Uterus (tissue), 4 donors: ENCODE data around the gene ZYG11A. TPM values are rescaled to one million over a fixed set of nuclear protein-coding genes. Genes with fewer than 3 reads are reported as not detected.

ENCODE experiments used
- DNase-seq, 2 donors: peaks; one replicate each; pipeline ENCODE4 v3.0.0-alpha.2; 2019 to 2020
- H3K27ac ChIP-seq, 2 donors: fragments of 200-600 bp; sonication (generic); 1 replicate in 1 of 2; 2 replicates in 1 of 2; pipeline ENCODE4 v1.5.1; 2016 to 2018
- H3K27me3 ChIP-seq, 2 donors: fragments of 200-600 bp; sonication (generic); one replicate each; pipeline ENCODE4 v1.5.1; 2018 to 2019; ENCODE audit warnings: control low read depth in 1 of 2
- H3K36me3 ChIP-seq, 2 donors: fragments of 200-600 bp; sonication (generic); one replicate each; pipeline ENCODE4 v1.5.1; 2019; ENCODE audit warnings: control low read depth in 1 of 2
- H3K4me1 ChIP-seq, 2 donors: fragments of 200-600 bp; sonication (generic); one replicate each; pipeline ENCODE4 v1.5.1; 2018 to 2019; ENCODE audit warnings: control low read depth in 1 of 2
- H3K4me3 ChIP-seq, 2 donors: fragments of 200-600 bp; sonication (generic); 1 replicate in 1 of 2; 2 replicates in 1 of 2; pipeline ENCODE4 v1.5.1; 2018 to 2019; ENCODE audit warnings: mild to moderate bottlenecking in 1 of 2
- H3K9me3 ChIP-seq, 2 donors: fragments of 200-600 bp; sonication (generic); one replicate each; pipeline ENCODE4 v1.5.1; 2019; ENCODE audit warnings: control low read depth in 1 of 2
- POLR2A ChIP-seq, 2 donors: fragments of 450-650 bp; IDR thresholded peaks; one replicate each; pipeline ENCODE4 v1.6.1; 2016; ENCODE audit warnings: antibody characterized with exemption in 2 of 2, mild to moderate bottlenecking in 1 of 2, moderate library complexity in 1 of 2
- intact Hi-C: fragments of 100-400 bp; cut with DNase I; formaldehyde crosslinking; loops from one replicate; pipeline ENCODE4 v1.15.1; 2023; ENCODE audit warnings: low total_unique reads
- total RNA-seq, 4 donors: library from RNA; depleted of rRNA in 3 of 4; stranded (reverse); fragments of >200 nt in 3 of 4; gene quantifications; one replicate each; pipeline versions ENCODE4 v1.1.0 to v1.2.4, GENCODE V29; 2014 to 2023
- TF ChIP-seq, protein P1 (sequence below), 4 experiments: fragments of 200-600 bp in 2 of 4; fragments of 450-650 bp in 2 of 4; sonication (generic) in 2 of 4; IDR thresholded peaks; one replicate each; pipeline ENCODE4 v1.5.1; 2016 to 2019; ENCODE audit warnings: antibody characterized with exemption in 4 of 4, mild to moderate bottlenecking in 2 of 4, moderate library complexity in 1 of 4
- donor health status: DM: yes; HTN: yes; CAD: no.

Gene ZYG11A
- total RNA-seq, 4 donors from 2014 or later: 0.12 to 0.35 TPM; not detected in 2

DNA sequence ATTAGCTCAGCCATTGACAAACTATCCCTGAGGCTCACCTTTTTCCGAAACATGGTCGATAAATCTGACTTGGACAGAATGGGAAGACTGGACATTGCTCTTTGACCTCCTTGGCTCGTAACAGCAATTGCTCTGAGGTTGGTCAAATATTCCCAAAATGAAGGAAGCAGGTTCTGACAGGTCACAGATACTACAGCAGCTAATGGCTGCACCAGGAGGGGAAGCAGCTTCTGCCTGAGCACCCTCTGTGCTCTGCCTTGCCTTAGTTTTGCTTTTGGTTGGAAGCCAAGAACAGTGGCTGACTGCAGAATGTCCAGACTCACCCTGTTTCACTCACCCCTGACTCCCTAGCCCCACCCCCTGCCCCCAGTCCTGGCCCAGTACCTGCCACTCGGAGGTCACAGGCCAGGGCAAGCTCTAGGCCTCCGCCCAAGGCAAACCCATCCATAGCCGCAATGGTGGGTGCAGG is 63.6 kb downstream of the ZYG11A start:
- H3K4me3 ChIP-seq: no peak overlapping the region
- H3K9me3 ChIP-seq: no peaks in the 10 kb centered on the region
- H3K27me3 ChIP-seq: no peaks in the 10 kb centered on the region
- no peaks in the 10 kb centered on the region for H3K4me1 ChIP-seq
- H3K27ac ChIP-seq: no peak overlapping the region
- intact Hi-C loops: no loop called here
- no peak for DNase-seq
- no peak for TF ChIP-seq POLR2A (IDR thresholded peaks at IDR 0.05)
- TF ChIP-seq, protein P1, sequence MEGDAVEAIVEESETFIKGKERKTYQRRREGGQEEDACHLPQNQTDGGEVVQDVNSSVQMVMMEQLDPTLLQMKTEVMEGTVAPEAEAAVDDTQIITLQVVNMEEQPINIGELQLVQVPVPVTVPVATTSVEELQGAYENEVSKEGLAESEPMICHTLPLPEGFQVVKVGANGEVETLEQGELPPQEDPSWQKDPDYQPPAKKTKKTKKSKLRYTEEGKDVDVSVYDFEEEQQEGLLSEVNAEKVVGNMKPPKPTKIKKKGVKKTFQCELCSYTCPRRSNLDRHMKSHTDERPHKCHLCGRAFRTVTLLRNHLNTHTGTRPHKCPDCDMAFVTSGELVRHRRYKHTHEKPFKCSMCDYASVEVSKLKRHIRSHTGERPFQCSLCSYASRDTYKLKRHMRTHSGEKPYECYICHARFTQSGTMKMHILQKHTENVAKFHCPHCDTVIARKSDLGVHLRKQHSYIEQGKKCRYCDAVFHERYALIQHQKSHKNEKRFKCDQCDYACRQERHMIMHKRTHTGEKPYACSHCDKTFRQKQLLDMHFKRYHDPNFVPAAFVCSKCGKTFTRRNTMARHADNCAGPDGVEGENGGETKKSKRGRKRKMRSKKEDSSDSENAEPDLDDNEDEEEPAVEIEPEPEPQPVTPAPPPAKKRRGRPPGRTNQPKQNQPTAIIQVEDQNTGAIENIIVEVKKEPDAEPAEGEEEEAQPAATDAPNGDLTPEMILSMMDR (IDR thresholded peaks at IDR 0.05): no peak
- H3K36me3 ChIP-seq: no peaks in the 10 kb centered on the region

DNA sequence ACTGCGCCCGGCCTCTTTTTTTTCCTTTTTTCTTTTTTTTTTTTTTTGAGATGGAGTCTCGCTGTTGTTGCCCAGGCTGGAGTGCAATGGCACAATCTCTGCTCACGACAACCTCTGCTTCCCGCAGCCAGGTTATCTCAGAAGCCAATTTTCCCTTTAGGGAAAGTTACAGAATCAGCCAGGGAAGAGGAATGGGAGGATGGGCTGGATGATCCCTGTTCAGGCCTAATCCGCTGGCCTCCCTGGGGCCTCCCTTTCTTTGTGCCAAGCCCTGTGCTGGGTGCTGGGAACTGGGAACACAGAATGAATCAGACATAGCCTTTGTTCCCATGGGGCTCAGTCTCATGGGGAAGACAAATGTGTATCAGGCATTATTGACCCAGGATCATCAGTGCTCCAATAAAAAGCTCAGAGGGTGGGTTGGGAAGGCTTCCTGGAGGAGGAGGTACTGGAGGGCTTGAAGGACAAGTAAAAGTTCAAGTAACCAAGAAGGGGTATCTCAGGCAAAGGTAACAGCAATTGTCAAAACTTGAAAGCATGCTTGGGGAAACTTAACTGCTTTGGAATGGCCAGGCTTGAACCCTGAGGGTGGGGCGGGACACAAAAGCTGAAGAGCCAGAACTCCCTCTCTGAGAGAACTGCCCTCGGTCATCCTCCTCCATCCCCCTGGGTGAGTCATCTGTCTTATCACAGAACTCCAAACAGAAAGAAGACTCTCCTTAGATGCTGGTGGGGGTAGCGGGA is 64.7 kb downstream of the ZYG11A start:
- H3K4me1 ChIP-seq: no peaks in the 10 kb centered on the region
- no peaks in the 10 kb centered on the region for H3K36me3 ChIP-seq
- no peak overlapping the region for H3K27ac ChIP-seq
- no peak overlapping the region for H3K4me3 ChIP-seq
- no peaks in the 10 kb centered on the region for H3K9me3 ChIP-seq
- TF ChIP-seq, protein P1 (IDR thresholded peaks at IDR 0.05): no peak
- no peak for TF ChIP-seq POLR2A (IDR thresholded peaks at IDR 0.05)
- intact Hi-C loops: no loop called here
- DNase-seq: no peak
- no peaks in the 10 kb centered on the region for H3K27me3 ChIP-seq

DNA sequence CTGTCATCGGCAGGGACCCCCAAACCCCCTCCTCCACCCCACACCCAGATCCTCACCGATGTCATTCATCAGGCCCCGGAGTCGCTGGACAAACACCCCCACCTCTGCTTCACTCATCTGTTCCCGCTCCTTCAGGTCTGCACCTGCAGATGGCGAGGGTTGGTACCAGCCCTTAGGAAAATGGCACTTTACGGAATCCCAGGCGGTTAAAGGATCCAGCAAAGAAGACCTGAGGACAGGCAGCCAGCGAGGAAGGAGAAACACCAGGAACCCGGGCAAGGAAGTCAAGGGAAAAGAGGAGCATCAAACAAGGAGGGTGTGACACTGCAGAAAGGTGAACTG is 65.2 kb downstream of the ZYG11A start:
- no peak for DNase-seq
- TF ChIP-seq, protein P1 (IDR thresholded peaks at IDR 0.05): no peak
- no peak for TF ChIP-seq POLR2A (IDR thresholded peaks at IDR 0.05)
- H3K36me3 ChIP-seq: no peaks in the 10 kb centered on the region
- no peaks in the 10 kb centered on the region for H3K4me1 ChIP-seq
- intact Hi-C loops: no loop called here
- no peak overlapping the region for H3K4me3 ChIP-seq
- H3K27ac ChIP-seq: no peak overlapping the region
- H3K27me3 ChIP-seq: no peaks in the 10 kb centered on the region
- no peaks in the 10 kb centered on the region for H3K9me3 ChIP-seq

DNA sequence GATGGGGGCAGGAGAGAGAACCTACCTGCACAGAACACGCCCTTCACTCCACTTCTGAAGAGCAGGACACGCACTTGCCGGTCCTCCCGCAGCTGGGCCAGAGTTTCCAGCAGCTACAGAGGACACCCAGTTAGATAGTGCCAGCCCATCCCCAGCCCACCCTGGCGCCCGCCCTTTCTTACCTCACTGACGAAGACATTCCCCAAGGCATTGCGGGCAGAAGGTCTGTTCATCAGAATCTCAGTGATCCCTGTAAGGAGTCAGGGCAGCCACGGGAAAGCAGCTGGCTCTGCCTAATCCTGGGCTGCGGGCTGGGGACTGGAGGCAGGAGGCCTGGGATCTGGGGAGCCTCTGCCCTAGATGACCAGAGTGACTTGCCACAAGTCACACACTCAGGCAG is 69.0 kb downstream of the ZYG11A start:
- TF ChIP-seq POLR2A (IDR thresholded peaks at IDR 0.05): no peak
- TF ChIP-seq, protein P1 (IDR thresholded peaks at IDR 0.05): no peak
- H3K9me3 ChIP-seq: no peaks in the 10 kb centered on the region
- no peak overlapping the region for H3K4me3 ChIP-seq
- H3K27me3 ChIP-seq: no peaks in the 10 kb centered on the region
- H3K4me1 ChIP-seq: no peaks in the 10 kb centered on the region
- no peak overlapping the region for H3K27ac ChIP-seq
- intact Hi-C loops: no loop called here
- DNase-seq: no peak
- H3K36me3 ChIP-seq: no peaks in the 10 kb centered on the region

DNA sequence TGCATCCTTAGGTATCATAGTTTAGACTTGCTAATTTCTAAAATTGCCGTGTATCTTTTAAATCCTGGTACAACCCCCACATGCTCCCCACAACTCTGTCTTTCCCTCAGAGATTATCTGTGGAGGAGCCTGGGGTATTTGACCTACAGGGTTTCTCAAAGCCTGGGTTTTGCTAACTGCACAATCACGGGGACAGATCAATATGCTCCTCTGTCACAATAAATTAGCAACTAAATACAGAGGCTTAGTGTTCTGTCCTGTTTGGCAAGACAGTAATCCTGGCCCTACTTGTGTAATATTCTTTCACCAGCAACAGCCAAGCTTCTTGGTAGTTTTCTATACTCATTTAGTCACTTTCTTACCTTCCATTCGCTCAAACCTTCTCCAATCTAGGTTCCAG is 70.5 kb downstream of the ZYG11A start:
- H3K27ac ChIP-seq: no peak overlapping the region
- no peaks in the 10 kb centered on the region for H3K27me3 ChIP-seq
- H3K4me3 ChIP-seq: no peak overlapping the region
- intact Hi-C loops: no loop called here
- TF ChIP-seq POLR2A (IDR thresholded peaks at IDR 0.05): no peak
- TF ChIP-seq, protein P1 (IDR thresholded peaks at IDR 0.05): no peak
- H3K9me3 ChIP-seq: no peaks in the 10 kb centered on the region
- H3K36me3 ChIP-seq: no peaks in the 10 kb centered on the region
- no peaks in the 10 kb centered on the region for H3K4me1 ChIP-seq
- no peak for DNase-seq
